Liver (tissue), 9 donors: Measurements from ENCODE around the gene ORMDL2. TPM values are rescaled to one million over a fixed set of nuclear protein-coding genes. Genes with fewer than 3 reads are reported as not detected.

Experiments used
- DNase-seq: peaks from one replicate; pipeline ENCODE4 v3.0.0-alpha.2; 2017; ENCODE audit warnings: low spot score
- H3K27ac ChIP-seq, 2 donors: one replicate each; pipeline ENCODE4 v1.7.0; 2013; ENCODE audit warnings: inconsistent platforms in 2 of 2, low read length in 2 of 2, control low read depth in 1 of 2, low read depth in 1 of 2, mild to moderate bottlenecking in 1 of 2
- H3K27me3 ChIP-seq, 4 donors: one replicate each; pipeline versions ENCODE4 v1.6.1 to v1.7.0; 2013; ENCODE audit warnings: low read length in 3 of 4, inconsistent platforms in 1 of 4, mild to moderate bottlenecking in 1 of 4, moderate library complexity in 1 of 4; ENCODE audit not compliant: control insufficient read depth in 4 of 4, insufficient read depth in 4 of 4
- H3K36me3 ChIP-seq, 4 donors: one replicate each; pipeline versions ENCODE4 v1.6.1 to v1.7.0; 2013; ENCODE audit warnings: low read length in 3 of 4, mild to moderate bottlenecking in 3 of 4, low read depth in 1 of 4, moderate library complexity in 1 of 4; ENCODE audit not compliant: control insufficient read depth in 4 of 4, insufficient read depth in 3 of 4
- H3K4me1 ChIP-seq, 4 donors: one replicate each; pipeline versions ENCODE4 v1.6.1 to v1.7.0; 2013; ENCODE audit warnings: low read length in 3 of 4, mild to moderate bottlenecking in 3 of 4, moderate library complexity in 1 of 4; ENCODE audit not compliant: control insufficient read depth in 4 of 4, insufficient read depth in 4 of 4
- H3K4me3 ChIP-seq, 3 donors: one replicate each; pipeline versions ENCODE4 v1.6.1 to v1.7.0; 2013; ENCODE audit warnings: low read length in 3 of 3, control low read depth in 1 of 3, low read depth in 1 of 3, mild to moderate bottlenecking in 1 of 3
- H3K9ac ChIP-seq, 2 donors: one replicate each; pipeline ENCODE4 v1.7.0; 2013; ENCODE audit warnings: low read length in 2 of 2, mild to moderate bottlenecking in 2 of 2, moderate library complexity in 2 of 2, control low read depth in 1 of 2, low read depth in 1 of 2
- H3K9me3 ChIP-seq, 4 donors: one replicate each; pipeline versions ENCODE4 v1.6.1 to v1.7.0; 2013; ENCODE audit warnings: low read length in 3 of 4; ENCODE audit not compliant: control insufficient read depth in 4 of 4
- ATF3 ChIP-seq: IDR thresholded peaks from 2 replicates; pipeline ENCODE4 v1.6.1; 2016; ENCODE audit warnings: antibody characterized with exemption
- CTCF ChIP-seq: fragments of 150-350 bp; IDR thresholded peaks from 2 replicates; pipeline ENCODE4 v1.5.1; 2017; ENCODE audit warnings: improper control_type of control experiment, low read depth, low read length; ENCODE audit not compliant: missing input control
- EGR1 ChIP-seq, 2 donors: IDR thresholded peaks; 2 replicates each; pipeline ENCODE4 v1.6.1; 2016 to 2018; ENCODE audit warnings: antibody characterized with exemption in 2 of 2, low read depth in 2 of 2
- FOXA1 ChIP-seq: IDR thresholded peaks from 2 replicates; pipeline ENCODE4 v1.6.1; 2016; ENCODE audit warnings: antibody characterized with exemption
- FOXA2 ChIP-seq: IDR thresholded peaks from 2 replicates; pipeline ENCODE4 v1.6.1; 2016; ENCODE audit warnings: antibody characterized with exemption
- GABPA ChIP-seq, 2 donors: IDR thresholded peaks in 1 of 2; conservative IDR thresholded peaks in 1 of 2; 2 replicates each; pipeline ENCODE4 v1.6.1; 2016; ENCODE audit warnings: antibody characterized with exemption in 2 of 2, mild to moderate bottlenecking in 1 of 2, moderate library complexity in 1 of 2
- HNF4A ChIP-seq, 2 donors: conservative IDR thresholded peaks; 2 replicates each; pipeline ENCODE4 v1.6.1; 2016; ENCODE audit warnings: antibody characterized with exemption in 2 of 2, mild to moderate bottlenecking in 2 of 2
- HNF4G ChIP-seq: IDR thresholded peaks from 2 replicates; pipeline ENCODE4 v1.6.1; 2016; ENCODE audit warnings: antibody characterized with exemption
- JUND ChIP-seq, 2 donors: IDR thresholded peaks; 2 replicates each; pipeline ENCODE4 v1.6.1; 2016; ENCODE audit warnings: antibody characterized with exemption in 2 of 2
- MAX ChIP-seq: IDR thresholded peaks from 2 replicates; pipeline ENCODE4 v1.6.1; 2016; ENCODE audit warnings: antibody characterized with exemption
- NR2F2 ChIP-seq: IDR thresholded peaks from 2 replicates; pipeline ENCODE4 v1.6.1; 2016; ENCODE audit warnings: antibody characterized with exemption
- RAD21 ChIP-seq, 2 donors: IDR thresholded peaks; 2 replicates each; pipeline ENCODE4 v1.6.1; 2016; ENCODE audit warnings: antibody characterized with exemption in 2 of 2, mild to moderate bottlenecking in 2 of 2
- SP1 ChIP-seq: IDR thresholded peaks from 2 replicates; pipeline ENCODE4 v1.6.1; 2018; ENCODE audit warnings: antibody characterized with exemption, mild to moderate bottlenecking
- TAF1 ChIP-seq: conservative IDR thresholded peaks from 2 replicates; pipeline ENCODE4 v1.6.1; 2016; ENCODE audit warnings: antibody characterized with exemption, mild to moderate bottlenecking
- YY1 ChIP-seq: IDR thresholded peaks from 2 replicates; pipeline ENCODE4 v1.6.1; 2016; ENCODE audit warnings: antibody characterized with exemption, mild to moderate bottlenecking
- WGBS: extraction: QIAGEN DNeasy Blood & Tissue Kit; methylation state at CpG from one replicate; pipeline ENCODE4 v1.1.7; 2013; 5-methylcytosine and 5-hydroxymethylcytosine counted together
- polyA plus RNA-seq, 2 donors: library from polyadenylated mRNA; stranded (reverse) in 1 of 2; unstranded in 1 of 2; fragments of 200-250 nt in 1 of 2; fragments of >200 nt in 1 of 2; fragmentation: Nextera tagmentation in 1 of 2; extraction: Ambion mirVana in 1 of 2; gene quantifications; one replicate each; pipeline versions ENCODE4 v1.2.1 to v1.2.3, GENCODE V29; 2013 to 2015
- total RNA-seq, 2 donors: library from RNA; depleted of rRNA; stranded (reverse); fragments of >200 nt; gene quantifications; one replicate each; pipeline ENCODE4 v1.2.3, GENCODE V29; 2014
- donor health status: healthy.
- donor health status: healthy.
- donor health status: healthy.
- donor health status: healthy.
- donor health status: healthy.

Gene ORMDL2
- total and polyA plus RNA-seq, 4 donors, result 12.8 to 54.2 (median 24.4) TPM

- Histone ChIP-seq H3K9ac (no peak overlapping the region), H3K36me3 (peaks cover 5 to 64% (median 59%) of the 10 kb centered on the region in 4 donors), H3K4me3 (no peak overlapping the region), H3K27ac (no peak overlapping the region), H3K27me3 (no peaks in the 10 kb centered on the region), H3K9me3 (no peaks in the 10 kb centered on the region), H3K4me1 (no peaks in the 10 kb centered on the region)
- DNase-seq, result no peak
- WGBS, result 64% methylated on average over 5 of the region's 5 CpGs
- TF ChIP-seq TAF1, result no peak
- peak; percentile 71 to 78 for TF ChIP-seq RAD21 (IDR thresholded peaks at IDR 0.05)
- TF ChIP-seq GABPA (IDR thresholded peaks at IDR 0.05 in 1 of 2, conservative IDR thresholded peaks at IDR 0.05 in 1 of 2), result no peak
- TF ChIP-seq SP1, result no peak
- TF ChIP-seq CTCF, result peak; percentile 30
- no peak for TF ChIP-seq MAX
Observed at GRCh38 chr12:55797068-55797467, 20.8 kb upstream of the ORMDL2 start.

- H3K9me3 ChIP-seq, result no peaks in the 10 kb centered on the region
- no peak overlapping the region for H3K9ac ChIP-seq
- no peaks in the 10 kb centered on the region for H3K4me1 ChIP-seq
- no peak overlapping the region for H3K4me3 ChIP-seq
- no peak overlapping the region for H3K27ac ChIP-seq
- TF ChIP-seq FOXA2 (no peak), ATF3 (no peak), TAF1 (no peak), FOXA1 (no peak), EGR1 (IDR thresholded peaks at IDR 0.05; ENCODE audit: low read depth in 2 of 2) (no peak)
- no peak for DNase-seq
- H3K27me3 ChIP-seq, result no peaks in the 10 kb centered on the region
- WGBS, result 89% methylated on average over 4 of the region's 4 CpGs
- H3K36me3 ChIP-seq, result peaks cover 5 to 68% (median 60%) of the 10 kb centered on the region in 4 donors
Observed at GRCh38 chr12:55797550-55797949, 20.3 kb upstream of the ORMDL2 start.

GRCh38 chr12:55806982-55807381, 10.9 kb upstream of the ORMDL2 start:
- H3K9me3 ChIP-seq, result no peaks in the 10 kb centered on the region
- no peaks in the 10 kb centered on the region for H3K4me1 ChIP-seq
- WGBS, result 86% methylated on average over 8 of the region's 8 CpGs
- no peak overlapping the region for H3K4me3 ChIP-seq
- no peak overlapping the region for H3K9ac ChIP-seq
- TF ChIP-seq JUND (IDR thresholded peaks at IDR 0.05) (no peak), NR2F2 (no peak), FOXA2 (no peak), FOXA1 (no peak), CTCF (no peak), TAF1 (no peak), YY1 (no peak), HNF4G (no peak), HNF4A (conservative IDR thresholded peaks at IDR 0.05) (no peak)
- no peak overlapping the region for H3K27ac ChIP-seq
- H3K27me3 ChIP-seq, result no peaks in the 10 kb centered on the region
- no peak for DNase-seq
- peaks cover 4 to 25% (median 13%) of the 10 kb centered on the region in 4 donors for H3K36me3 ChIP-seq
